Small intestine (tissue), 7 donors: ENCODE data around the gene VENTX. TPM values are rescaled to one million over a fixed set of nuclear protein-coding genes. Genes with fewer than 3 reads are reported as not detected.

Experiments
- DNase-seq, 2 donors: peaks; one replicate each; pipeline versions ENCODE4 v3.0.0 to v3.0.0-alpha.2; 2013
- FAIRE-seq: peaks from 2 replicates; lab custom pipeline; 2012; peaks lifted over from hg19 to GRCh38; lab: Jason Lieb, UNC
- H3K27ac ChIP-seq, 3 donors: one replicate each; pipeline ENCODE4 v1.5.1; 2013; ENCODE audit warnings: low read length in 2 of 3, mild to moderate bottlenecking in 2 of 3, control low read depth in 1 of 3, inconsistent platforms in 1 of 3, low read depth in 1 of 3, moderate library complexity in 1 of 3
- H3K27me3 ChIP-seq, 3 donors: one replicate each; pipeline ENCODE4 v1.6.1; 2013; ENCODE audit warnings: low read length in 3 of 3, inconsistent platforms in 1 of 3; ENCODE audit not compliant: control insufficient read depth in 3 of 3, insufficient read depth in 3 of 3
- H3K36me3 ChIP-seq, 3 donors: one replicate each; pipeline ENCODE4 v1.6.1; 2013; ENCODE audit warnings: low read length in 3 of 3, inconsistent platforms in 1 of 3, low read depth in 1 of 3, mild to moderate bottlenecking in 1 of 3, moderate library complexity in 1 of 3; ENCODE audit not compliant: control insufficient read depth in 3 of 3, insufficient read depth in 2 of 3
- H3K4me1 ChIP-seq, 3 donors: one replicate each; pipeline ENCODE4 v1.6.1; 2013; ENCODE audit warnings: low read length in 2 of 3, inconsistent platforms in 1 of 3, low read depth in 1 of 3, mild to moderate bottlenecking in 1 of 3, moderate library complexity in 1 of 3; ENCODE audit not compliant: control insufficient read depth in 3 of 3, insufficient read depth in 2 of 3
- H3K4me3 ChIP-seq, 3 donors: one replicate each; pipeline ENCODE4 v1.5.1; 2013; ENCODE audit warnings: low read length in 3 of 3, control low read depth in 1 of 3, inconsistent platforms in 1 of 3, low read depth in 1 of 3, mild to moderate bottlenecking in 1 of 3, moderate library complexity in 1 of 3
- H3K9me3 ChIP-seq, 2 donors: one replicate each; pipeline ENCODE4 v1.6.1; 2013; ENCODE audit warnings: low read depth in 1 of 2, low read length in 1 of 2; ENCODE audit not compliant: control insufficient read depth in 2 of 2, insufficient read depth in 1 of 2
- WGBS, 3 donors: extraction: QIAGEN DNeasy Blood & Tissue Kit; methylation state at CpG; one replicate each; pipeline ENCODE4 v1.1.7; 2013; 5-methylcytosine and 5-hydroxymethylcytosine counted together
- polyA plus RNA-seq, 4 donors: library from polyadenylated mRNA; stranded (reverse) in 3 of 4; unstranded in 1 of 4; fragments of 200-250 nt in 3 of 4; fragments of 120-200 nt in 1 of 4; gene quantifications; one replicate each; pipeline versions ENCODE4 v1.2.1 to v1.2.3, GENCODE V29; 2013
- donor health status: healthy with polysubstance abuse.
- donor health status: control.
- donor health status: control.
- donor health status: Bipolar disorder and iron deficiency.
- donor health status: healthy.

VENTX gene
- polyA plus RNA-seq, 4 donors = 0.19 to 0.30 TPM; not detected in 2

DNA sequence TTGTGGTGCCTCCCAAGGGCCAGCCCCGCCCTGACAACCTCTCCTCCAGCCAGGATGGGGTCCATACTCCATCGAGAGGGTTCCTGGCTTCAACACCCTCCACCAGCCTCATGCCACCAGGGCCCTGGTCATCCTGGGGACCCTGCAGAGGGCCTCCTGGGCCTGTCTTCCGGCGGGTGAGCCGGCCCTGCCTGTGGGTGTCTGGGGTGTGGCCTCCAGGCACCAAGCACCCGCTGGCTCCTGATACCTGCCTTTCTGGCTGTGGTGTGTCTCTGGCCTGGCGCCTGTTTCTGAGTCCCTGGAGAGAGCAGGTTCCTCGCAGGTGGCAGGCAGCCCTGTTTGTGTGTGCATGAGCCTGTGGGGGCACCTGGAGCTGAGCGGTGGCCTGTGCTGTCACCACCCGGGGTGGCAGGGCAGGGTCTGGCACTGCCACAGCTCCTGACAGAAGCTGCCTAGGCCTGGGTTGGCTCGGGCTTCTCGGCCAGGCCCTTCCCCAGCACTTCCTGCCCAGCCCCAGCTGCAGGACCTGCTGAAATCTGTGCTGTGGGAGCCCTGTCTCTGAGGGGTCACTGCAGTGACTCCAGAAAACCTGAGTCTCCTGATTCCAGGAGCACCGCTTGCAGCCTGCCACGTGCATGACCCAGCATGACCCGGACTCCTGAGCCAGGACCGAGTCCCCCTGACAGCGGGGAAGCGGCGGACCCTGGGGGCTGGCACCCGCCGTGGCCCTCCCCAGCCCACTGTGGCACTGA is 20.6 kb downstream of the VENTX start:
- no peak overlapping the region for H3K4me3 ChIP-seq
- H3K36me3 ChIP-seq = no peaks in the 10 kb centered on the region
- peaks cover 0 to 38% (median 5%) of the 10 kb centered on the region in 3 donors for H3K4me1 ChIP-seq
- DNase-seq (peak in 1 of 2 donors; percentile 45), FAIRE-seq (no peak)
- H3K9me3 ChIP-seq = no peaks in the 10 kb centered on the region
- no peaks in the 10 kb centered on the region for H3K27me3 ChIP-seq
- H3K27ac ChIP-seq = peak overlapping the region in 2 of 3 donors; percentile 13 to 50
- WGBS, 3 donors = 44 to 53% (median 49%) methylated on average over 21 of the region's 21 CpGs

DNA sequence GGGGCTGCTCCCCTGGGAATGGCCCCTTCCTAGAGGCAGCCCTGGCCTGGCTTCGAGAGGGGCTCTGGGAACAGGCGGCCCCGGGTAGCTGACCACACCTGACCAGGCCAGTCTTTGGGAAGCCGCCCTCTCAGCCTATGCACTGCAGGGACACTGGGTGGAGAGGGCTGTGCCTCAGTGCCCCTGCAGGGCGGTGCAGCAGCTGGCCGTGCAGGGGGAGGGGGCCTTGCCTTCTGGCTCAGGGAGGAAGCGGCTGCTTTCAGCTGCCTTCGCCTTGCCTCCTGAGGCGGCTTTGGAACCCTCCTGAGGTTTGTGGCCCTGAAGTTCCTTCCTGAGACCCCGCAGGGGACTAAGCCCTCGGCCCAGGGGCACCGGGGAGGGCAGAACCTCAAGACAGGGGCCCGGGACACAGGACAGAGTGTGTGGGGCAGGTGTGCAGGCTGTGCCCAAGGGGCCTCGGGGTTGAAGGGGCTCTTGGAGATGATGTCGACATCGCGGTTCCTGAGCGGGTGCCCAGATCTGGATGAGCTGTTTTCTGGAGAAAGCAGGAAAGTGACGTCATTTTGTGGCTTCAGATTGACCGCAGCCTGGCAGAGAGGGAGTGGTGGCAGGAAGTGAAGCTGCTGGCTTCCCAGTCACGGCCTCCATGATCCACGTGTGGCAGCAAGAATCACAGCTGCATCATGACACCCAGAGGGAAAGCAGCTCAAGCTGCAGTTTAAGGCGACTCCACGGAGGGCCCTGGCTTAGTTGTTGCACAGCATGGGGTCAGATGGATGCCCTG is 21.4 kb downstream of the VENTX start:
- H3K36me3 ChIP-seq = no peaks in the 10 kb centered on the region
- DNase-seq = no peak
- 53 to 82% (median 65%) methylated on average over 24 of the region's 24 CpGs for WGBS, 3 donors
- no peak overlapping the region for H3K4me3 ChIP-seq
- no peaks in the 10 kb centered on the region for H3K9me3 ChIP-seq
- H3K27me3 ChIP-seq = no peaks in the 10 kb centered on the region
- H3K27ac ChIP-seq = peak overlapping the region in 1 of 3 donors; percentile 35
- FAIRE-seq = no peak
- peaks cover 1 to 44% (median 5%) of the 10 kb centered on the region in 3 donors for H3K4me1 ChIP-seq

DNA sequence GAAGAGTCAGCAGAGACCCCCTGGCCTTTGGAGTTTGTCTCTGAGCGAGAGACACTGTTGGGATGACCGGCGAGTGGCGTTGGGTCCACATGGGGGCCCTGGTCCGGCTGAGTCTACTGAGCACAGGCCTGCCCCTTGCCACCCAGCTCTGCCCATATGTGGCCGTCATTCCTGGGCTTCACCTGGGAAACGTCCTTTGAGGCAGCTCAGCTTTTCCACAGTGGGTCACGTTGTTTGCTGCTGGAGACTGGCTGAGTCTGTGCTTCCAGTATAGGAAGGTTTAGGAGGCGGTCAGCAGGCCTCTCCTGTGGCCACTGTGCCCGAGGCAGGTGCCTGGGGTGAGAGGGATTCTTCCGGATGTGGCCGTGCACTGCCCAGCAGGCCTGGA is 21.9 kb downstream of the VENTX start:
- peaks cover 3 to 40% (median 5%) of the 10 kb centered on the region in 3 donors for H3K4me1 ChIP-seq
- no peaks in the 10 kb centered on the region for H3K27me3 ChIP-seq
- no peaks in the 10 kb centered on the region for H3K36me3 ChIP-seq
- H3K4me3 ChIP-seq = no peak overlapping the region
- FAIRE-seq = no peak
- H3K27ac ChIP-seq = peak overlapping the region in 1 of 3 donors; percentile 22
- WGBS, 3 donors = 77 to 90% (median 88%) methylated on average over 12 of the region's 12 CpGs
- no peak for DNase-seq
- no peaks in the 10 kb centered on the region for H3K9me3 ChIP-seq

DNA sequence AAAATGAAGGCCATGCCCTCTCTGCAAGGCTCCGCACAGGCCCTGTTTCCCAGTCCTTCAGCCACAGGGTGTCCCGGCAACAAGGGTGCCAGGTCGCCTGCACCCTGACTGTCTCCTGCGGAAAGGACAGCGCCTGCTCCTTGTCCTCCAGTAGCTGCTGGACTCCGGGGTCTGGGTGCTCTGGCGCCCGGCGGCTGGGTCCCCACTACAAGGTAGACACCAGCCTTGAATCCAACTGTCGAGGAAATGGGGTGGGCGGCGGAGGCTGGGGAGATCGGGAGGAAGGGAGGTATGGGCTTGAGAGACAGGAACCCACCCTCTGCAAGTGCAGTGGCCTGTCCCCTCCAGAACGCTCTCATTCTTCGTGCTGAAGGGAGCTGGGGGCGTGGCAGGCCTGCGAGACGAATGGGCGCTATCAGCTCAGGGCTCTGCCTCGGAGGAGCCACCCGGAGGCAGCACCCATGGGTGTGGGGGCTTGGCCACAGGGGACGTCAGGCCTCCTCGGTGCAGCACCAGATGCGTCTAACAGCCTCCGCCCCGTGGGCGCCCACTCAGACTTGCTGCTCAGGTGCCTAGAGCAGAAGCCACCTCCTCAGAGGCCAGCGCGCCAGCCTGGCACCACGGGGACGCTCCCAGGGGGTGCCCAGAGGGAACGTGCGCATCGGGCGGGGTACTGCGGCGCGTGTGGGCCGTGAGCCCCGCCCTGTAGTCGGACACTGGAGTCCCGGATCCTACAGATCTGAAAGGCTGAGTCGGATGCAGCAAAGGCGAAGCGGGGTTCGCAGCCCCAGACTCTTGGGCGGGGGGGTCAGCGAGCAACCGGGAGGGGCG is 23.5 kb downstream of the VENTX start:
- H3K9me3 ChIP-seq = no peaks in the 10 kb centered on the region

DNA sequence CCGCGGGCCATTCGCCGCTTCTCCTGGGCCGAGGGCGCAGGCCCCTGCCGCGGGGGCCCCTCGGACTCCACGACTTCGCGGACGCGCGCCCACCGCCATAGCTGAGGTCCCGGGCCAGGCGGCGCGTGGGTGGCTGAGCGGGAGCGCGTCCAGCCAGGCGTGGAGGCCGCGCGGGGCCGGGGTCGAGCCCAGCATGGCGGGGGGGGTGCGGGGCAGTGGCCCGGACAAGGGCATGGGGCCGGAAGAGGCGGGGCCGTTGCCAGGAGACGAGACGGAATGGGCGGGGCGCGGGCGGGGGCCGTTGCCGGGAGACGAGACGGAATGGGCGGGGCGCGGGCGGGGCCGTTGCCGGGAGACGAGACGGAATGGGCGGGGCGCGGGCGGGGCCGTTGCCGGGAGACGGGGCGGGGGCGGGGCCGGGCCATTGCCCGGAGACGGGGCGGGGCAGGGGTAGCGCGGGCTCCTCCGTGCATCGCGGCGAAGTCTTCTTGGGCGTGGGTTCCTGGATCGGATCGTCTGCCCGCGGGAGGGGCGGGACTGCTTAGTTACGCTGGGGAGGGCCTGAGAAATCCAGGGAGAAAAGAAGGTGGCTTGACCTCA is 24.2 kb downstream of the VENTX start:
- no peaks in the 10 kb centered on the region for H3K9me3 ChIP-seq
- DNase-seq (peak; percentile 72 to 86), FAIRE-seq (no peak)
- no peaks in the 10 kb centered on the region for H3K36me3 ChIP-seq
- H3K27ac ChIP-seq = peak overlapping the region; percentile 63 to 84 (median 68)
- WGBS, 3 donors = 0 to 2% (median 1%) methylated on average over 19 to 79 of the region's 79 CpGs
- peaks cover 3 to 40% (median 5%) of the 10 kb centered on the region in 3 donors for H3K4me1 ChIP-seq
- H3K27me3 ChIP-seq = no peaks in the 10 kb centered on the region
- peak overlapping the region; percentile 59 to 88 (median 67) for H3K4me3 ChIP-seq

More for the DNA sequence above, 23.5 kb downstream of the VENTX start:
- FAIRE-seq = no peak
- peaks cover 3 to 40% (median 5%) of the 10 kb centered on the region in 3 donors for H3K4me1 ChIP-seq
- H3K4me3 ChIP-seq = peak overlapping the region; percentile 59 to 88 (median 67)
- no peaks in the 10 kb centered on the region for H3K36me3 ChIP-seq
- H3K27ac ChIP-seq = peak overlapping the region; percentile 63 to 84 (median 68)
- H3K27me3 ChIP-seq = no peaks in the 10 kb centered on the region
- WGBS, 3 donors = 20 to 21% (median 20%) methylated on average over 36 to 50 of the region's 50 CpGs
- peak; percentile 55 to 83 for DNase-seq

DNA sequence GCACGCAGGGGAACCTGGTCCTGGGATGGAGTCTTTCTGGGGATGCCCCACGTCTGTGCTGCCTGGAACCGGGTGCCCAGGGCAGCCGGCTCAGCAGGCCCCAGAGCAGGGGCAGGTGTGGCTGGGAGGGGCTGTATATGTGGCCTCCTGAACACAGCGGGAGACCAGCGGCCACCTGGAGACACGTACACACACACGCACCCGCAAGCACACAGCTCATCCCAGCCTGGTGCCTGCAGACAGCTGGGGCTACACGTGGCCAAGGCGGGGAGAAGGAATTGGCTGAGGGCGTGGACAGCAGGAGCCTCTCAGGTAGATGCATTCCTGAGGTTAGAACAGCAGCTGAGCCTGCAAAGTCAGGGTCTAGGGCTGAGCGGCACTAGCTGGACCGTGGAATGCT is 25.0 kb downstream of the VENTX start:
- DNase-seq (peak in 1 of 2 donors; percentile 48), FAIRE-seq (no peak)
- WGBS, 3 donors = 26 to 78% (median 39%) methylated on average over 14 of the region's 14 CpGs
- no peaks in the 10 kb centered on the region for H3K27me3 ChIP-seq
- no peaks in the 10 kb centered on the region for H3K9me3 ChIP-seq
- H3K27ac ChIP-seq = peak overlapping the region in 1 of 3 donors; percentile 34
- H3K4me3 ChIP-seq = no peak overlapping the region
- H3K4me1 ChIP-seq = peaks cover 3 to 33% (median 5%) of the 10 kb centered on the region in 3 donors
- no peaks in the 10 kb centered on the region for H3K36me3 ChIP-seq

DNA sequence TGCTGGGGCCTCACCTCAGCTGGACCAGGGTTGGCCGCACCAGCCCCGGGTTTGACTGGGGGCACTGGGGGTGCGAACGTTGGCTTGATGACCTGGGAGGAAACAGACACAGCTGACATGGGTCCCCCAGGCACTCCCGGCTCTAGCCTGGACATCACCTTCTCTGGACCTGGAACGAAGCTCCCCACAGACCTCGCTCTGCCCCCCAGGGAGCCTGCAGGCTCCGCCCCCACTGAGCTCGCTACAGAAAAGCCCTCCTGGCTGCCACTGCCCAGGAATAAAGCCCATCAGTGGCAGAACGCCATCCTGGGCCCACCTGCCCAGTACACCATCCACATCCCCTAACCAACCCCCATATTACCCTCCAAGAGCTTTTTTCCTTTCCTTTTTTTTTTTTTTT is 26.0 kb downstream of the VENTX start:
- FAIRE-seq = no peak
- no peak overlapping the region for H3K4me3 ChIP-seq
- WGBS, 3 donors = 72 to 87% (median 73%) methylated on average over 10 of the region's 10 CpGs
- H3K27me3 ChIP-seq = no peaks in the 10 kb centered on the region
- H3K27ac ChIP-seq = no peak overlapping the region
- peaks cover 3 to 27% (median 5%) of the 10 kb centered on the region in 3 donors for H3K4me1 ChIP-seq
- DNase-seq = no peak
- no peaks in the 10 kb centered on the region for H3K9me3 ChIP-seq
- H3K36me3 ChIP-seq = peaks cover 0 to 3% (median 0%) of the 10 kb centered on the region in 3 donors
